Adrenal gland (tissue), 12 donors: Measurements from ENCODE around the gene RBAK. TPM values are rescaled to one million over a fixed set of nuclear protein-coding genes. Genes with fewer than 3 reads are reported as not detected.
A peak's percentile ranks its signal among the peaks of the same experiment; 100 is the strongest.
"Not testable (repeated sequence)": the region's sequence is repeated elsewhere in the genome, so short reads cannot be mapped to it uniquely, and the experiment has no call there.

ENCODE experiments used
- DNase-seq, 7 donors: peaks; one replicate each; pipeline ENCODE4 v3.0.0-alpha.2; 2019 to 2020
- H3K27ac ChIP-seq, 5 donors: fragments of 200-600 bp; sonication (generic) in 4 of 5; 1 replicate in 3 of 5; 2 replicates in 2 of 5; pipeline versions ENCODE4 v1.5.1 to v1.8.0; 2016 to 2020; ENCODE audit warnings: mild to moderate bottlenecking in 1 of 5
- H3K27me3 ChIP-seq: fragments of 200-600 bp; 2 replicates; pipeline ENCODE4 v1.8.0; 2021
- H3K36me3 ChIP-seq, 2 donors: fragments of 200-600 bp; replicated peaks in 1 of 2; 1 replicate in 1 of 2; 2 replicates in 1 of 2; pipeline versions ENCODE4 v1.5.1 to v1.8.0; 2018 to 2022
- H3K4me1 ChIP-seq, 2 donors: fragments of 200-600 bp; replicated peaks in 1 of 2; 1 replicate in 1 of 2; 2 replicates in 1 of 2; pipeline versions ENCODE4 v1.5.1 to v1.8.0; 2018 to 2021
- H3K4me3 ChIP-seq, 4 donors: fragments of 200-600 bp; sonication (generic) in 3 of 4; one replicate each; pipeline ENCODE4 v1.5.1; 2016 to 2018
- H3K9me3 ChIP-seq, 3 donors: fragments of 200-600 bp; sonication (generic) in 1 of 3; replicated peaks in 1 of 3; 1 replicate in 2 of 3; 2 replicates in 1 of 3; pipeline versions ENCODE4 v1.5.1 to v1.8.0; 2016 to 2021
- CTCF ChIP-seq, 6 experiments: fragments of 450-650 bp in 4 of 6; fragments of 200-600 bp in 2 of 6; sonication (generic) in 1 of 6; IDR thresholded peaks; 1 replicate in 5 of 6; 2 replicates in 1 of 6; pipeline versions ENCODE4 v1.5.1 to v1.8.0; 2016 to 2021; ENCODE audit warnings: antibody characterized with exemption in 6 of 6, mild to moderate bottlenecking in 2 of 6, moderate library complexity in 1 of 6
- POLR2A ChIP-seq, 2 donors: fragments of 450-650 bp; IDR thresholded peaks; one replicate each; pipeline ENCODE4 v1.6.1; 2017; ENCODE audit warnings: antibody characterized with exemption in 2 of 2, mild to moderate bottlenecking in 2 of 2, moderate library complexity in 1 of 2
- WGBS, 4 donors: extraction: QIAGEN DNeasy Blood & Tissue Kit in 2 of 4; methylation state at CpG; one replicate each; pipeline versions ENCODE4 v1.1.5 to v1.1.7; 2013 to 2017; 5-methylcytosine and 5-hydroxymethylcytosine counted together
- intact Hi-C, 2 donors: fragments of 100-400 bp; cut with DNase I; formaldehyde crosslinking; loops; one replicate each; pipeline versions ENCODE4 v1.14.1 to v1.15.0; 2022 to 2023
- polyA plus RNA-seq, 3 donors: library from polyadenylated mRNA; stranded (reverse); fragments of 200-250 nt in 2 of 3; fragments of 350-450 nt in 1 of 3; fragmentation: Illumina TruSeq in 1 of 3; extraction: RNeasy Lipid Tissue Mini Kit (QIAGEN cat#74804) in 1 of 3; gene quantifications; one replicate each; pipeline ENCODE4 v1.2.3, GENCODE V29; 2013 to 2014
- total RNA-seq, 9 donors: library from RNA; depleted of rRNA in 4 of 9; stranded (reverse); fragments of >200 nt in 4 of 9; fragments of 120-200 nt in 1 of 9; fragmentation: NEBNext Ultra II Directional in 1 of 9; extraction: Animal tissue kit (Norgen Biotek cat#: 25700) in 1 of 9; gene quantifications; one replicate each; pipeline versions ENCODE4 v1.1.0 to v1.2.4, GENCODE V29; 2013 to 2023
- donor health status: healthy with polysubstance abuse.
- donor health status: Bipolar disorder and iron deficiency.
- donor health status: DM: yes; HTN: yes; CAD: no.
- donor health status: DM: no; HTN: no; CAD: no.
- donor health status: DM: no; HTN: no; CAD: no.
- donor health status: DM: yes; HTN: yes; CAD: no.

RBAK gene
- total and polyA plus RNA-seq, 12 donors = 4.1 to 12.6 (median 8.5) TPM

GRCh38 chr7:5033186-5033585 lies 12.5 kb upstream of the RBAK start:
- intact Hi-C loops, H3K4me3 ChIP-seq, H3K27me3 ChIP-seq, H3K27ac ChIP-seq, H3K4me1 ChIP-seq, H3K9me3 ChIP-seq, DNase-seq, H3K36me3 ChIP-seq: not testable (repeated sequence)
- 80 to 92% (median 89%) methylated on average over 10 of the region's 10 CpGs for WGBS, 4 donors

DNA sequence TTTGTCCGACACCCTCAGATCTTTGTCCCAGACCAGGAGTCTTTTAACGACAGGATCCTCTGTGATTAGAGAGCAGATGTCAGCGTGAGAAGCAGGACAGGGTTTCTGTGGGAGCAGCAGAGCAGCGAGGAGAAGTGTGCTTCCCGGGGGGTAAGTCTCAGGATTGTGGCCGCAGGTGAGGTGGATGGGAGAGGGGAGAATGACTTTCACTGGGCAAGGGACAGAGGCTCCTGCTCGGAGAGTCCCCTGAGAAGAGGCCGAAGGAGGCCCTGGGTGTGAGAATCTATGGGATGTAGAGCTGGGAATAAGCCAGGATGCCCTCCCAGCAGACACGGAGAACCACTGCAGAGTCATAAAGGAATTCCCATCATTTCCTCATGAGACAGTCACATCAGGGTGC lies 10.4 kb upstream of the RBAK start:
- H3K9me3 ChIP-seq = no peaks in the 10 kb centered on the region
- no peaks in the 10 kb centered on the region for H3K4me1 ChIP-seq
- no peak overlapping the region for H3K4me3 ChIP-seq
- no peak overlapping the region for H3K27ac ChIP-seq
- TF ChIP-seq POLR2A (IDR thresholded peaks at IDR 0.05) (no peak), CTCF (IDR thresholded peaks at IDR 0.05) (no peak)
- WGBS, 4 donors = 88 to 92% (median 90%) methylated on average over 9 of the region's 9 CpGs
- H3K27me3 ChIP-seq = no peaks in the 10 kb centered on the region
- intact Hi-C loops = no loop called here
- H3K36me3 ChIP-seq = no peaks in the 10 kb centered on the region
- peak in 1 of 7 donors; percentile 17 for DNase-seq

GRCh38 chr7:5036446-5036845 lies 9.2 kb upstream of the RBAK start:
- no peaks in the 10 kb centered on the region for H3K36me3 ChIP-seq
- no peak overlapping the region for H3K27ac ChIP-seq
- DNase-seq = peak in 1 of 7 donors; percentile 25
- TF ChIP-seq POLR2A (IDR thresholded peaks at IDR 0.05) (no peak), CTCF (IDR thresholded peaks at IDR 0.05) (no peak)
- no peaks in the 10 kb centered on the region for H3K4me1 ChIP-seq
- H3K27me3 ChIP-seq = no peaks in the 10 kb centered on the region
- 79 to 95% (median 85%) methylated on average over 9 of the region's 9 CpGs for WGBS, 4 donors
- no peaks in the 10 kb centered on the region for H3K9me3 ChIP-seq
- intact Hi-C loops = no loop called here
- no peak overlapping the region for H3K4me3 ChIP-seq

DNA sequence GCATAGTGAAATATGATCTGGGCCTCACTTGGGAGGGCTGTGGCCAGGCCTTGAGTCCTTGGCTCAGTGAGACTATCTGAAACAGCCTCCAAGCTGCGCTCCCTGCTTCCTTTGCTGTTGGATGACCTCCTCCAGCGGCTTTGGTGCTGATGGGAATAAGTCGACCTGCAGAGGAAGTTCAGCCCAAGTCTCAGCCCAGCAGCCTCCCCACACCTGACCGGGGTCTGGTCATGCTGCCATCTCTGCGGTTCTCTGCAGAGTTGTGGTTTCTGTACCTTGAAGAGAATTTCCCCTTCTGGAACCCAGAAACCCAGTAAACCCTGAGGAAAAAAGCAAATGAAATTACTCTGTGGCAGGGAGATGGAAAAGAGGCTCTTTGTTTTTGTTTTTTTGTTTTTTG lies 4.6 kb upstream of the RBAK start:
- Histone ChIP-seq H3K9me3 (no peaks in the 10 kb centered on the region), H3K27me3 (no peaks in the 10 kb centered on the region), H3K36me3 (no peaks in the 10 kb centered on the region), H3K4me1 (peaks cover 0 to 3% of the 10 kb centered on the region in 2 donors), H3K27ac (no peak overlapping the region), H3K4me3 (no peak overlapping the region)
- TF ChIP-seq POLR2A (IDR thresholded peaks at IDR 0.05) = no peak
- no peak for TF ChIP-seq CTCF (IDR thresholded peaks at IDR 0.05)
- DNase-seq = no peak
- 48 to 73% (median 65%) methylated on average over 3 to 5 of the region's 5 CpGs for WGBS, 4 donors
- intact Hi-C loops = no loop called here

- no peak for DNase-seq
- Histone ChIP-seq H3K36me3 (peaks cover 0 to 2% of the 10 kb centered on the region in 2 donors), H3K27me3 (no peaks in the 10 kb centered on the region), H3K27ac (no peak overlapping the region), H3K9me3 (no peaks in the 10 kb centered on the region), H3K4me1 (peaks cover 4 to 9% of the 10 kb centered on the region in 2 donors), H3K4me3 (no peak overlapping the region)
- intact Hi-C loops = no loop called here
- TF ChIP-seq POLR2A (IDR thresholded peaks at IDR 0.05) (no peak), CTCF (IDR thresholded peaks at IDR 0.05) (no peak)
- 55 to 79% (median 70%) methylated on average over 2 of the region's 2 CpGs for WGBS, 4 donors
These were observed 2.0 kb upstream of the RBAK start for GRCh38 chr7:5043661-5044060.

- peak overlapping the region in 4 of 5 donors; percentile 55 to 93 (median 82) for H3K27ac ChIP-seq
- H3K27me3 ChIP-seq, DNase-seq, intact Hi-C loops, H3K9me3 ChIP-seq, H3K4me1 ChIP-seq: not testable (repeated sequence)
- peaks cover 0 to 15% of the 10 kb centered on the region in 2 donors for H3K36me3 ChIP-seq
- H3K4me3 ChIP-seq = peak overlapping the region; percentile 21 to 96 (median 92)
- WGBS, 4 donors = 0 to 1% (median 1%) methylated on average over 9 to 20 of the region's 20 CpGs
These were observed 705 bp downstream of the RBAK start for GRCh38 chr7:5046397-5046732.

DNA sequence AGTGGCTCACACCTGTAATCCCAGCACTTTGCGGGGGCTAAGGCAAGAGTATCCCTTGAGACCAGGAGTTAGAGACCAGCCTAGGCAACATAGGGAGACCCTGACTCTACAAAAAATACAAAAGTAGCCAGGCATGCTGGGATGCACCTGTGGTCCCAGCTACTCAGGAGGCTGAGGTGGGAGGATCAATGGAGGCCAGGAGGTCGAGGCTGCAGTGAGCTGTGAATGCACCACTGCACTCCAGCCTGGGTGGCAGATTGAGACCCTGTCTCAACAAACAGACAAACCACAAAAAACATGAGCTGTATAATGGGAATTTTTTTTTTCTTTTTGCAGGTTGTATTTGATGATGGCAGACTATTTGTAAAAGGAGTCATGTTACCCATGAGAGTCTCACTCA lies 1.5 kb downstream of the RBAK start:
- H3K4me3 ChIP-seq, H3K27me3 ChIP-seq, H3K27ac ChIP-seq, H3K4me1 ChIP-seq, intact Hi-C loops, DNase-seq: not testable (repeated sequence)
- Histone ChIP-seq H3K36me3 (peaks cover 0 to 15% of the 10 kb centered on the region in 2 donors), H3K9me3 (peaks cover 0 to 14% (median 5%) of the 10 kb centered on the region in 3 donors)
- WGBS, 4 donors = 93 to 100% (median 98%) methylated on average over 2 of the region's 2 CpGs
